ENCODE results near the gene INA. TPM values are rescaled to one million over a fixed set of nuclear protein-coding genes. Genes with fewer than 3 reads are reported as not detected.

INA gene
- total and polyA plus RNA-seq, 2 donors (not counting 3 experiments of a cell fraction or from before 2014, with no cell fraction given): 0.25 to 0.40 TPM

- Histone ChIP-seq H3K9me1 (replicated peaks; ENCODE audit: control insufficient read depth, extremely low read depth, insufficient read depth, low read length) (no peaks in the 10 kb centered on the region), H3K4me1 (ENCODE audit: control insufficient read depth, extremely low read depth, insufficient read depth, low read length) (no peaks in the 10 kb centered on the region), H4K20me1 (replicated peaks; ENCODE audit: control insufficient read depth, extremely low read depth, insufficient read depth, low read length) (no peaks in the 10 kb centered on the region), H3K79me2 (ENCODE audit: control insufficient read depth, insufficient read depth, low read length) (no peaks in the 10 kb centered on the region), H3K36me3 (ENCODE audit: control insufficient read depth in 2 of 2, extremely low read depth in 1 of 2, insufficient read depth in 2 of 2, low read length in 2 of 2) (no peaks in the 10 kb centered on the region), H3K27me3 (ENCODE audit: control insufficient read depth in 2 of 2, insufficient read depth in 2 of 2, low read length in 2 of 2) (peaks cover 2 to 7% of the 10 kb centered on the region in 2 experiments), H3K4me2 (ENCODE audit: insufficient read depth, low read length) (no peak overlapping the region), H3K9me3 (replicated peaks; ENCODE audit: control insufficient read depth, insufficient read depth, low read length) (no peaks in the 10 kb centered on the region), H3K27ac (ENCODE audit: insufficient read depth, low read depth, low read length) (no peak overlapping the region), H2AFZ (ENCODE audit: low read depth, low read length) (no peak overlapping the region), H3K4me3 (replicated peaks in 1 of 3; ENCODE audit: insufficient read depth in 1 of 3, low read depth in 1 of 3, low read length in 3 of 3) (no peak overlapping the region), H3K9ac (replicated peaks; ENCODE audit: extremely low read depth, insufficient read depth, low read length) (no peak overlapping the region)
- intact Hi-C loops (cut with micrococcal nuclease) (no loop called here), dilution Hi-C loops (cut with MboI; ENCODE audit: extremely low pct_ligation_motif_present, low sequenced_read_pairs) (no loop called here)
- POLR2A ChIA-PET: no interaction called here
- DNase-seq (ENCODE audit: low read depth, low spot score) (no peak), FAIRE-seq (no peak)
- no TSS peak for BruUV-seq (replicated peaks)
- TF ChIP-seq EZH2 (IDR thresholded peaks at IDR 0.05; ENCODE audit: borderline replicate concordance, low read depth, low read length, severe bottlenecking): no peak
- no peak for TF ChIP-seq POLR2A (IDR thresholded peaks at IDR 0.05; ENCODE audit: low read depth, low read length)
- TF ChIP-seq, protein P1, sequence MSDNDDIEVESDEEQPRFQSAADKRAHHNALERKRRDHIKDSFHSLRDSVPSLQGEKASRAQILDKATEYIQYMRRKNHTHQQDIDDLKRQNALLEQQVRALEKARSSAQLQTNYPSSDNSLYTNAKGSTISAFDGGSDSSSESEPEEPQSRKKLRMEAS (IDR thresholded peaks at IDR 0.05; ENCODE audit: insufficient read depth, insufficient read length): no peak
- no peak for TF ChIP-seq JUN (IDR thresholded peaks at IDR 0.05; ENCODE audit: borderline replicate concordance, insufficient read depth, insufficient read length, low read depth)
- TF ChIP-seq, protein P2, sequence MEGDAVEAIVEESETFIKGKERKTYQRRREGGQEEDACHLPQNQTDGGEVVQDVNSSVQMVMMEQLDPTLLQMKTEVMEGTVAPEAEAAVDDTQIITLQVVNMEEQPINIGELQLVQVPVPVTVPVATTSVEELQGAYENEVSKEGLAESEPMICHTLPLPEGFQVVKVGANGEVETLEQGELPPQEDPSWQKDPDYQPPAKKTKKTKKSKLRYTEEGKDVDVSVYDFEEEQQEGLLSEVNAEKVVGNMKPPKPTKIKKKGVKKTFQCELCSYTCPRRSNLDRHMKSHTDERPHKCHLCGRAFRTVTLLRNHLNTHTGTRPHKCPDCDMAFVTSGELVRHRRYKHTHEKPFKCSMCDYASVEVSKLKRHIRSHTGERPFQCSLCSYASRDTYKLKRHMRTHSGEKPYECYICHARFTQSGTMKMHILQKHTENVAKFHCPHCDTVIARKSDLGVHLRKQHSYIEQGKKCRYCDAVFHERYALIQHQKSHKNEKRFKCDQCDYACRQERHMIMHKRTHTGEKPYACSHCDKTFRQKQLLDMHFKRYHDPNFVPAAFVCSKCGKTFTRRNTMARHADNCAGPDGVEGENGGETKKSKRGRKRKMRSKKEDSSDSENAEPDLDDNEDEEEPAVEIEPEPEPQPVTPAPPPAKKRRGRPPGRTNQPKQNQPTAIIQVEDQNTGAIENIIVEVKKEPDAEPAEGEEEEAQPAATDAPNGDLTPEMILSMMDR (IDR thresholded peaks at IDR 0.05; ENCODE audit: extremely low read depth in 1 of 2, insufficient read depth in 1 of 2, low read depth in 1 of 2, low read length in 2 of 2): no peak
- no peak for TF ChIP-seq FOS (IDR thresholded peaks at IDR 0.05; ENCODE audit: borderline replicate concordance, insufficient read depth, low read length)
- no peak for TF ChIP-seq GATA2 (IDR thresholded peaks at IDR 0.05; ENCODE audit: insufficient read depth, insufficient read length, low read depth, low read length)
- TF ChIP-seq MYC (IDR thresholded peaks at IDR 0.05; ENCODE audit: low read depth, low read length): no peak
- TF ChIP-seq POLR2AphosphoS5 (IDR thresholded peaks at IDR 0.05; ENCODE audit: insufficient read depth, low read depth, low read length): no peak
- CTCF ChIA-PET: interaction anchor here (0.9 kb wide), 1 partner anchor 16 kb away, joined by 3 read pairs; no protein-coding TSS in a partner anchor
Measured at GRCh38 chr10:103259989-103260388, 16.9 kb upstream of the INA start.
